Measurements from ENCODE around the gene MLKL.
A peak's percentile ranks its signal among the peaks of the same experiment; 100 is the strongest.
"Not testable (repeated sequence)": the region's sequence is repeated elsewhere in the genome, so short reads cannot be mapped to it uniquely, and the experiment has no call there.

MLKL gene

GRCh38 chr16:74695450-74696422, 4.9 kb downstream of the MLKL start:
- DNase-seq: peak; percentile 47

DNA sequence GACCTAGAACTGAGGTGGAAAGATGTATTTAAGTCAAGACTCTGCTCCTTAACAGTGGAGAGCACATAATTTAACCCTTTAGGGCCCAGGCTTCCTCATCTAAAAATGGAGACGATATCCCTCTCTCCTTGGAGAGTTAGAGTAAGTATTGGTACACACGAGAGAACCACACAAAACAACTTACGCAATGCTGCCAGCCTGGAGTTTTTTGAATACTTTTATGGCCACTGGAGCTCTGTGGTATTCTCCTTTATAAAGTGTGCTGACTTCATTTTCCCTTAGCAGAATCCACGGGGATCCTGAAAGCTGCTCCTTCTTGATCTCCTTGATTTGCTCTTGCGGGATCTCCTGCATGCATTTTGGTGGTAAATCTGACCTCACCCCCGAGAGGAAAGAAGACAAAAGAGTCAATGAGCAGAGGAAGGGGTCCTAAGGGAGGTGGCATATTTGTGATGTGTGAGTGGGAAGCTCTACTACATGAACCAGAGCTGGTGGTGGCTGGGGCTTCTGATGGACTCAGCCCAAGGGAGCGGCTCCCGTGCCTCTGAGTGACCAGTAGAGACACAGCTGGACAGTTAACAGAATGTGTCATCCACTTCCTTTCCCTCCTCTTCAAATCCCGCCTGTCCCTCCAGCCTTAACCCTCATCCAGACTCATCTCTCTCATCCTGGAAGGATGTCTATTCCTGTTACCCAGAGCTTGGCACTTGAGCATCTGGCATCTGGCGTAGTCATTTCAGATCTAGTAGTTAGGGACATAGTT, 9.4 kb downstream of the MLKL start:
- no peak for DNase-seq

GRCh38 chr16:74682556-74682955, 18.1 kb downstream of the MLKL start:
- DNase-seq: no peak

GRCh38 chr16:74680681-74681080, 20.0 kb downstream of the MLKL start:
- no peak for DNase-seq

- no peak for DNase-seq
These were observed 20.7 kb downstream of the MLKL start for GRCh38 chr16:74679983-74680382.

DNA sequence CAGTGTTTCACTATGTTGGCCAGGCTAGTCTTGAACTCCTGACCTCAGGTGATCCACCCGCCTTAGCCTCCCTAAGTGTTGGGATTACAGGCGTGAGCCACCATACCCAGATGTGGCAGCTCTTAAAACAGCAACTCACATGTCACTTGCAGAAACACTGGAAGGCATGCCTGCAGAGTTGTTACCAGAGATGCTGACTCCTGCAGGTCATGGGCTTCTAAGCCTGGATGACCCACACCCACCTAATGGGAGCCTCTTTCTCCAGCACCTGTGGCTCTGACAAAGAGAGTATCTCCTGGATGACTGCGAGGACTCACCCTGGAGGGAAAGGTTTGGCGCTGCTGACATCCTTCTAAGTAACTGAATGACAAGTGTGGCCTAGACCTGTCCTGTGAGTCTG, 22.8 kb downstream of the MLKL start:
- DNase-seq: no peak

GRCh38 chr16:74673876-74674275, 26.8 kb downstream of the MLKL start:
- DNase-seq: no peak

- not testable (repeated sequence) for DNase-seq
These were observed 31.8 kb downstream of the MLKL start for GRCh38 chr16:74668877-74669276.

GRCh38 chr16:74667255-74667700, 33.4 kb downstream of the MLKL start:
- no peak for DNase-seq

- peak; percentile 91 for DNase-seq
These were observed 34.0 kb downstream of the MLKL start, which contains the start of gene RFWD3 for GRCh38 chr16:74666425-74667254. Gene RFWD3 (minus strand): TSS chr16:74666877. CDS start chr16:74661449, 5,428 bp downstream.

DNA sequence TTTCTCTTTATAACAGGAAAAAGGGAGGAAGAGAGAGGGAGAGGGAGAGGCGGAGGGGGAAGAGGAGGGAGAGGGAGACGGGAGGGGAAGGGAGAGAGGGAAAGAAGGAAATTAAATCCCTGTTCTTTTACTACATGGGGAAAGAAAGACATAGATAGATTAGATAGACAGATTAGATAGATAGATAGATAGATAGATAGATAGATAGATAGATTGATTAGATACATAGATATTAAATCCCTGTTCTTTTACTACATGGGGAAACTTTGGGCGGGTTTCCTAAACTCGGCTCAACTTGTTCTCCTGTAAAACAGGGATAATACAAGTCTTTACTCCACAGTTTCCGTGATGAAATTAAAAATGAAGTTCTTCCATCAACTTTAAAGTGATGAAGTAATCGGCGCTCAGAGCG, 34.6 kb downstream of the MLKL start:
- no peak for DNase-seq

GRCh38 chr16:74661064-74661463, 39.6 kb downstream of the MLKL start:
- DNase-seq: no peak

GRCh38 chr16:74660383-74660782, 40.3 kb downstream of the MLKL start:
- no peak for DNase-seq

- no peak for DNase-seq
These were observed 41.6 kb downstream of the MLKL start for GRCh38 chr16:74659041-74659440.

DNA sequence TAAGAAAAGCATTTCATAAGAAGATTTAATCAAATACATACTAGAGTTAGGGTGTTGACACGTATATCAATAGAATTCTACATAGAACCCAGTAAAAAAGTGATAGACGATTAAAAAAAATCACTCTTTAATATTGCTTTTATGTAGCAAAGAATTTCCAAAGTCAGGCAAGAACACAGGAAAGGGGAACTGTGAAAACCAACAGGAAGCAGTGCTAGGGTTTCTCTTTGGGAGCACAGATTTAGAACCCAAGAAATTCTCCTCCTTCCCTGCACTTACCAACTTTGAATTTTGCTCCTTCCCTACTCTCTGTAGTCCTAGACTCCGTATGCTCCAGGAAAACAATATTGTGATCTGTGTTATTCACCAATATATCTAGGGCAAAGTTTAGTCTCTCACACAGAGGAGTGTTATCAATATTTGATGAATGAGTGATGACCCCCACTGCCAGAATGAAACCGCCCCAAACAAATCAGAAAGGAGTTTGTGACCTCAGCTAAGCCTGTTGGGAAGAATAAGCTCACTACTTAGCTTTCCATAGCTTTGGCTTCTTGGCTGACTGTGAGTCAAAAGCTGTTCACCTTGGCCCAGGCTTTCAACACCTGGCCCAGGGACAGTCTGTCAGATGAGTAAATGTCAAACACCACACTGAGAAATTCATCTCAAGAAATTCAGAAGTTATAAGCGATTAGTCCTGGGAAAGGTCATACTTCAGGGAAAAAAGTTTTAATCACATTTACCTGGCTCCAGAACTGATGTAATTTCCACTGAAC, 42.6 kb downstream of the MLKL start:
- DNase-seq: no peak

GRCh38 chr16:74654536-74655050, 46.1 kb downstream of the MLKL start:
- no peak for DNase-seq

GRCh38 chr16:74652883-74653282, 47.8 kb downstream of the MLKL start:
- DNase-seq: not testable (repeated sequence)

GRCh38 chr16:74652249-74652648, 48.4 kb downstream of the MLKL start:
- no peak for DNase-seq

GRCh38 chr16:74651841-74652240, 48.8 kb downstream of the MLKL start:
- DNase-seq: no peak

DNA sequence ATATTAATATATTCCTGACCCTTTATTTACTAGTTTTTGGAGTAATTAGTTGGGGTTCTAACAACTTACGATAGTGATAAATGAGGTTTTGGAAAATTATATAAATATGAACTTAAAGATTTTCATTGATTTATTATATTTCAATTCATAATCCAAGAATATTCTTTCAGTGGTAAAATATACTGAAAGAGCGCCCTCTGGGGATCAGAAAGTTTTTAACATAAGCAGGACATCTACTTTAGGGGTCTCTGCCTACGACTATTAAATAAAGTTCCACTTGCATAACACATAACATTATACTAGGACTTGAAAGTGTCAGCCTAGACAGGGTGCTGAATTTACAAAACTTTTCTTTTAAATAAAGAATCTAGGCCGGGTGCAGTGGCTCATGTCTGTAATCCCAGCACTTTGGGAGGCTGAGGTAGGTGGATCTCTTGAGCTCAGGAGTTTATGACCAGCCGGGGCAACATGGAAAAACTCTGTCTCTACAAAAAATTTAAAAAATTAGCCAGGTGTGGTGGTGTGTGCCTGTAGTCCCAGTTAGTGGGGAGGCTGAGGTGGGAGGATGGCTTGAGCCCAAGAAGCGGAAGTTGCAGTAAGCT, 49.6 kb downstream of the MLKL start:
- no peak for DNase-seq

DNA sequence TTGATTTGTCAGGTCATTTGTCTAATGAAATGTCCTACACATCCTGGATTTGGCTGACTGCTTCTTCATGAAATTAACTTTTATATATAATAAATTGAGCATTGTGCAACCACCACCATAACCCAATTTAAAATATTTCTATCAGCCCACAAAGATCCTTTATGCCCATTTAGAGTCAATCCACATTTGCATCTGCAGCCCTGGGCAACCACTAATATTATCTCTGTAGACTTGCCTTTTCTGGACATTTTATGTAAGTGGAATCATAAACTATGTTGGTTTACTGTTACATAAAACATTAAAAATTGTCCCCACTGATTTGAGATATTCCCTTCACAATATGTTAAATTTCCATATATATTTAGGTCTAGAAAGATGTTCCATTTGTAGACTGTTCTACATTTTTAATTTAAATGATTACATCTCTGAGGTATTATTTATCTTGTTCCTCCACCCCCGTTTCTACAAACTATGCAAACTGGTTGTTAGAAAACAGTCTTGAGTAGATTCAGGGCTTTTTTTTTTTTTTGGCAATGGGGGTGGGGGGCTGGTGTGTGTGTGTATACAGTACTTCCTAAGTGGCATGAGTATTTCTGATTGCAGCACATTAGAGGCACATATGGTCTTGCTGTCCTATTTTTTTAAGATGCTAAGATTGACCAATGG, 50.7 kb downstream of the MLKL start:
- no peak for DNase-seq
